Liver (tissue), 9 donors: ENCODE results near the gene ENOX1. TPM values are rescaled to one million over a fixed set of nuclear protein-coding genes. Genes with fewer than 3 reads are reported as not detected.

Source experiments
- DNase-seq: peaks from one replicate; pipeline ENCODE4 v3.0.0-alpha.2; 2017; ENCODE audit warnings: low spot score
- H3K27ac ChIP-seq, 2 donors: one replicate each; pipeline ENCODE4 v1.7.0; 2013; ENCODE audit warnings: inconsistent platforms in 2 of 2, low read length in 2 of 2, control low read depth in 1 of 2, low read depth in 1 of 2, mild to moderate bottlenecking in 1 of 2
- H3K27me3 ChIP-seq, 4 donors: one replicate each; pipeline versions ENCODE4 v1.6.1 to v1.7.0; 2013; ENCODE audit warnings: low read length in 3 of 4, inconsistent platforms in 1 of 4, mild to moderate bottlenecking in 1 of 4, moderate library complexity in 1 of 4; ENCODE audit not compliant: control insufficient read depth in 4 of 4, insufficient read depth in 4 of 4
- H3K36me3 ChIP-seq, 4 donors: one replicate each; pipeline versions ENCODE4 v1.6.1 to v1.7.0; 2013; ENCODE audit warnings: low read length in 3 of 4, mild to moderate bottlenecking in 3 of 4, low read depth in 1 of 4, moderate library complexity in 1 of 4; ENCODE audit not compliant: control insufficient read depth in 4 of 4, insufficient read depth in 3 of 4
- H3K4me1 ChIP-seq, 4 donors: one replicate each; pipeline versions ENCODE4 v1.6.1 to v1.7.0; 2013; ENCODE audit warnings: low read length in 3 of 4, mild to moderate bottlenecking in 3 of 4, moderate library complexity in 1 of 4; ENCODE audit not compliant: control insufficient read depth in 4 of 4, insufficient read depth in 4 of 4
- H3K4me3 ChIP-seq, 3 donors: one replicate each; pipeline versions ENCODE4 v1.6.1 to v1.7.0; 2013; ENCODE audit warnings: low read length in 3 of 3, control low read depth in 1 of 3, low read depth in 1 of 3, mild to moderate bottlenecking in 1 of 3
- H3K9ac ChIP-seq, 2 donors: one replicate each; pipeline ENCODE4 v1.7.0; 2013; ENCODE audit warnings: low read length in 2 of 2, mild to moderate bottlenecking in 2 of 2, moderate library complexity in 2 of 2, control low read depth in 1 of 2, low read depth in 1 of 2
- H3K9me3 ChIP-seq, 4 donors: one replicate each; pipeline versions ENCODE4 v1.6.1 to v1.7.0; 2013; ENCODE audit warnings: low read length in 3 of 4; ENCODE audit not compliant: control insufficient read depth in 4 of 4
- ATF3 ChIP-seq: IDR thresholded peaks from 2 replicates; pipeline ENCODE4 v1.6.1; 2016; ENCODE audit warnings: antibody characterized with exemption
- CTCF ChIP-seq: fragments of 150-350 bp; IDR thresholded peaks from 2 replicates; pipeline ENCODE4 v1.5.1; 2017; ENCODE audit warnings: improper control_type of control experiment, low read depth, low read length; ENCODE audit not compliant: missing input control
- EGR1 ChIP-seq, 2 donors: IDR thresholded peaks; 2 replicates each; pipeline ENCODE4 v1.6.1; 2016 to 2018; ENCODE audit warnings: antibody characterized with exemption in 2 of 2, low read depth in 2 of 2
- FOXA1 ChIP-seq: IDR thresholded peaks from 2 replicates; pipeline ENCODE4 v1.6.1; 2016; ENCODE audit warnings: antibody characterized with exemption
- FOXA2 ChIP-seq: IDR thresholded peaks from 2 replicates; pipeline ENCODE4 v1.6.1; 2016; ENCODE audit warnings: antibody characterized with exemption
- GABPA ChIP-seq, 2 donors: IDR thresholded peaks in 1 of 2; conservative IDR thresholded peaks in 1 of 2; 2 replicates each; pipeline ENCODE4 v1.6.1; 2016; ENCODE audit warnings: antibody characterized with exemption in 2 of 2, mild to moderate bottlenecking in 1 of 2, moderate library complexity in 1 of 2
- HNF4A ChIP-seq, 2 donors: conservative IDR thresholded peaks; 2 replicates each; pipeline ENCODE4 v1.6.1; 2016; ENCODE audit warnings: antibody characterized with exemption in 2 of 2, mild to moderate bottlenecking in 2 of 2
- HNF4G ChIP-seq: IDR thresholded peaks from 2 replicates; pipeline ENCODE4 v1.6.1; 2016; ENCODE audit warnings: antibody characterized with exemption
- JUND ChIP-seq, 2 donors: IDR thresholded peaks; 2 replicates each; pipeline ENCODE4 v1.6.1; 2016; ENCODE audit warnings: antibody characterized with exemption in 2 of 2
- MAX ChIP-seq: IDR thresholded peaks from 2 replicates; pipeline ENCODE4 v1.6.1; 2016; ENCODE audit warnings: antibody characterized with exemption
- NR2F2 ChIP-seq: IDR thresholded peaks from 2 replicates; pipeline ENCODE4 v1.6.1; 2016; ENCODE audit warnings: antibody characterized with exemption
- RAD21 ChIP-seq, 2 donors: IDR thresholded peaks; 2 replicates each; pipeline ENCODE4 v1.6.1; 2016; ENCODE audit warnings: antibody characterized with exemption in 2 of 2, mild to moderate bottlenecking in 2 of 2
- RXRA ChIP-seq, 2 donors: IDR thresholded peaks; 2 replicates each; pipeline ENCODE4 v1.6.1; 2017 to 2018; ENCODE audit warnings: antibody characterized with exemption in 2 of 2, mild to moderate bottlenecking in 1 of 2
- SP1 ChIP-seq: IDR thresholded peaks from 2 replicates; pipeline ENCODE4 v1.6.1; 2018; ENCODE audit warnings: antibody characterized with exemption, mild to moderate bottlenecking
- TAF1 ChIP-seq: conservative IDR thresholded peaks from 2 replicates; pipeline ENCODE4 v1.6.1; 2016; ENCODE audit warnings: antibody characterized with exemption, mild to moderate bottlenecking
- YY1 ChIP-seq: IDR thresholded peaks from 2 replicates; pipeline ENCODE4 v1.6.1; 2016; ENCODE audit warnings: antibody characterized with exemption, mild to moderate bottlenecking
- ZBTB33 ChIP-seq: IDR thresholded peaks from 2 replicates; pipeline ENCODE4 v1.6.1; 2016; ENCODE audit warnings: antibody characterized with exemption
- WGBS: extraction: QIAGEN DNeasy Blood & Tissue Kit; methylation state at CpG from one replicate; pipeline ENCODE4 v1.1.7; 2013; 5-methylcytosine and 5-hydroxymethylcytosine counted together
- polyA plus RNA-seq, 2 donors: library from polyadenylated mRNA; stranded (reverse) in 1 of 2; unstranded in 1 of 2; fragments of 200-250 nt in 1 of 2; fragments of >200 nt in 1 of 2; fragmentation: Nextera tagmentation in 1 of 2; extraction: Ambion mirVana in 1 of 2; gene quantifications; one replicate each; pipeline versions ENCODE4 v1.2.1 to v1.2.3, GENCODE V29; 2013 to 2015
- total RNA-seq, 2 donors: library from RNA; depleted of rRNA; stranded (reverse); fragments of >200 nt; gene quantifications; one replicate each; pipeline ENCODE4 v1.2.3, GENCODE V29; 2014
- TF ChIP-seq, protein P1 (sequence below): IDR thresholded peaks from 2 replicates; pipeline ENCODE4 v1.6.1; 2016; ENCODE audit warnings: antibody characterized with exemption, mild to moderate bottlenecking
- donor health status: healthy.
- donor health status: healthy.
- donor health status: healthy.
- donor health status: healthy.
- donor health status: healthy.

ENOX1 gene
- total and polyA plus RNA-seq, 4 donors, result 0.02 to 0.33 (median 0.08) TPM; not detected in 1

DNA sequence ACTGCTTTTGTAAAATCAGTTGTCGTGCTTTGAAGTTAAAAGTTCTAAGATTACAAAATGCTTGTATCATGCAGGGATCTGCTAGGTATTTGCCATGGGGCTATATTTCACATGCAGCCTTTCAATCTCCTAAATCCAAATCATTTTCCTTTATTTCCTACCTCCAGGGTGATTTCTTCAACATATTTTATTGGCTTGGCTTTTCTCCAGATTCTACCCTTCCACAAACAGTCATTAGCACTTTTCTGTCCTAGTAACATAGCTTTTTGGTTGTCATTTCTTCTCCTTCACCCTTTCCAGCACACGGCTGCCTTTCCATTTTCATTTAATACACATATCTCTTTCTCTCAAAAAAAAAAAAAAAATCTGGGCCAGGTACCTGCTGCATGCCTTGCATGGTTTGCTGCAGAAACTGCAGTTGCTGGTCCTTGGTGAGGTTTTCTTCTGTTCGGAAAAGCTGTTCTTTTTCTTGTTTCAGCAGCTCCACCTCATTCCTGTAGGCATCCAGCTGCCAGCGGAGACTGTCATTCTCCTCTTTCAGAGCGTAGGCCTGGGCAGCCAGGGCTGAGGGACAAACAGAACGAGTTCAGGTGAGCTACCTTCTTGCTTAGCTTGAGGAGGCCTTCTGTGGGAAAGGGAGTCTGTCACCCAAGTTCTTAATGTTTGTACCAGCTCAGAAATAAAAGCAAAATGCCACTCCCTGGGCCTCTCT lies 488.6 kb downstream of the ENOX1 start:
- H3K27ac ChIP-seq, result no peak overlapping the region
- H3K4me1 ChIP-seq, result no peaks in the 10 kb centered on the region
- no peak for DNase-seq
- H3K4me3 ChIP-seq, result no peak overlapping the region
- no peaks in the 10 kb centered on the region for H3K27me3 ChIP-seq
- H3K36me3 ChIP-seq, result no peaks in the 10 kb centered on the region
- H3K9ac ChIP-seq, result no peak overlapping the region
- H3K9me3 ChIP-seq, result no peaks in the 10 kb centered on the region
- 87% methylated on average over 6 of the region's 6 CpGs for WGBS
- TF ChIP-seq EGR1 (IDR thresholded peaks at IDR 0.05; ENCODE audit: low read depth in 2 of 2), result no peak
- TF ChIP-seq CTCF, result no peak
- TF ChIP-seq JUND (IDR thresholded peaks at IDR 0.05), result no peak
- TF ChIP-seq RAD21 (IDR thresholded peaks at IDR 0.05), result no peak
- TF ChIP-seq HNF4A (conservative IDR thresholded peaks at IDR 0.05), result no peak
- TF ChIP-seq, protein P1, sequence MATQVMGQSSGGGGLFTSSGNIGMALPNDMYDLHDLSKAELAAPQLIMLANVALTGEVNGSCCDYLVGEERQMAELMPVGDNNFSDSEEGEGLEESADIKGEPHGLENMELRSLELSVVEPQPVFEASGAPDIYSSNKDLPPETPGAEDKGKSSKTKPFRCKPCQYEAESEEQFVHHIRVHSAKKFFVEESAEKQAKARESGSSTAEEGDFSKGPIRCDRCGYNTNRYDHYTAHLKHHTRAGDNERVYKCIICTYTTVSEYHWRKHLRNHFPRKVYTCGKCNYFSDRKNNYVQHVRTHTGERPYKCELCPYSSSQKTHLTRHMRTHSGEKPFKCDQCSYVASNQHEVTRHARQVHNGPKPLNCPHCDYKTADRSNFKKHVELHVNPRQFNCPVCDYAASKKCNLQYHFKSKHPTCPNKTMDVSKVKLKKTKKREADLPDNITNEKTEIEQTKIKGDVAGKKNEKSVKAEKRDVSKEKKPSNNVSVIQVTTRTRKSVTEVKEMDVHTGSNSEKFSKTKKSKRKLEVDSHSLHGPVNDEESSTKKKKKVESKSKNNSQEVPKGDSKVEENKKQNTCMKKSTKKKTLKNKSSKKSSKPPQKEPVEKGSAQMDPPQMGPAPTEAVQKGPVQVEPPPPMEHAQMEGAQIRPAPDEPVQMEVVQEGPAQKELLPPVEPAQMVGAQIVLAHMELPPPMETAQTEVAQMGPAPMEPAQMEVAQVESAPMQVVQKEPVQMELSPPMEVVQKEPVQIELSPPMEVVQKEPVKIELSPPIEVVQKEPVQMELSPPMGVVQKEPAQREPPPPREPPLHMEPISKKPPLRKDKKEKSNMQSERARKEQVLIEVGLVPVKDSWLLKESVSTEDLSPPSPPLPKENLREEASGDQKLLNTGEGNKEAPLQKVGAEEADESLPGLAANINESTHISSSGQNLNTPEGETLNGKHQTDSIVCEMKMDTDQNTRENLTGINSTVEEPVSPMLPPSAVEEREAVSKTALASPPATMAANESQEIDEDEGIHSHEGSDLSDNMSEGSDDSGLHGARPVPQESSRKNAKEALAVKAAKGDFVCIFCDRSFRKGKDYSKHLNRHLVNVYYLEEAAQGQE, result no peak
- no peak for TF ChIP-seq FOXA1
- TF ChIP-seq ZBTB33, result no peak
- no peak for TF ChIP-seq RXRA (IDR thresholded peaks at IDR 0.05)
- no peak for TF ChIP-seq MAX
- TF ChIP-seq SP1, result no peak
- no peak for TF ChIP-seq TAF1
- no peak for TF ChIP-seq YY1
- TF ChIP-seq NR2F2, result no peak
- no peak for TF ChIP-seq FOXA2
- TF ChIP-seq HNF4G, result no peak
- no peak for TF ChIP-seq ATF3
- TF ChIP-seq GABPA (IDR thresholded peaks at IDR 0.05 in 1 of 2, conservative IDR thresholded peaks at IDR 0.05 in 1 of 2), result no peak
